ENCODE data around the gene DCAF6. TPM values are rescaled to one million over a fixed set of nuclear protein-coding genes. Genes with fewer than 3 reads are reported as not detected.

Gene DCAF6
- total RNA-seq, 2 donors from 2014 or later: 47.2 to 76.7 TPM

GRCh38 chr1:167909691-167910180 lies 26.7 kb upstream of the DCAF6 start:
- Histone ChIP-seq H3K9me3 (no peaks in the 10 kb centered on the region), H3K36me3 (peaks cover 5% of the 10 kb centered on the region), H3K27ac (no peak overlapping the region), H3K4me1 (ENCODE audit: control insufficient read depth in 1 of 2, low read depth in 2 of 2) (peaks cover 17 to 22% of the 10 kb centered on the region in 2 donors), H3K27me3 (replicated peaks; ENCODE audit: insufficient read depth) (no peaks in the 10 kb centered on the region), H3K4me3 (no peak overlapping the region)
- TF ChIP-seq CTCF (IDR thresholded peaks at IDR 0.05): no peak
- no peak for DNase-seq (ENCODE audit: low spot score)
- no peak for ATAC-seq (ENCODE audit: insufficient number of reproducible peaks, low FRiP score, low read depth)

- H3K27ac ChIP-seq: peak overlapping the region in 1 of 2 donors; percentile 44
- no peak for TF ChIP-seq CTCF (IDR thresholded peaks at IDR 0.05)
- H3K4me1 ChIP-seq (ENCODE audit: control insufficient read depth in 1 of 2, low read depth in 2 of 2): peaks cover 17 to 22% of the 10 kb centered on the region in 2 donors
- no peak for ATAC-seq (ENCODE audit: insufficient number of reproducible peaks, low FRiP score, low read depth)
- H3K9me3 ChIP-seq: no peaks in the 10 kb centered on the region
- no peak overlapping the region for H3K4me3 ChIP-seq
- no peak for DNase-seq (ENCODE audit: low spot score)
- no peaks in the 10 kb centered on the region for H3K27me3 ChIP-seq (replicated peaks; ENCODE audit: insufficient read depth)
- peaks cover 5% of the 10 kb centered on the region for H3K36me3 ChIP-seq
These were observed 26.0 kb upstream of the DCAF6 start for GRCh38 chr1:167910530-167910929.

GRCh38 chr1:167911413-167911812 lies 25.1 kb upstream of the DCAF6 start:
- TF ChIP-seq CTCF (IDR thresholded peaks at IDR 0.05): no peak
- Histone ChIP-seq H3K9me3 (no peaks in the 10 kb centered on the region), H3K27me3 (replicated peaks; ENCODE audit: insufficient read depth) (no peaks in the 10 kb centered on the region), H3K27ac (peak overlapping the region; percentile 44 to 50), H3K4me3 (peak overlapping the region; percentile 52), H3K4me1 (ENCODE audit: control insufficient read depth in 1 of 2, low read depth in 2 of 2) (peaks cover 17 to 22% of the 10 kb centered on the region in 2 donors), H3K36me3 (peaks cover 5% of the 10 kb centered on the region)
- no peak for DNase-seq (ENCODE audit: low spot score)
- no peak for ATAC-seq (ENCODE audit: insufficient number of reproducible peaks, low FRiP score, low read depth)

- Histone ChIP-seq H3K27ac (no peak overlapping the region), H3K4me3 (no peak overlapping the region), H3K27me3 (replicated peaks; ENCODE audit: insufficient read depth) (no peaks in the 10 kb centered on the region), H3K36me3 (peaks cover 5% of the 10 kb centered on the region), H3K4me1 (ENCODE audit: control insufficient read depth in 1 of 2, low read depth in 2 of 2) (peaks cover 17 to 22% of the 10 kb centered on the region in 2 donors), H3K9me3 (no peaks in the 10 kb centered on the region)
- ATAC-seq (ENCODE audit: insufficient number of reproducible peaks, low FRiP score, low read depth) (no peak), DNase-seq (ENCODE audit: low spot score) (no peak)
- TF ChIP-seq CTCF (IDR thresholded peaks at IDR 0.05): no peak
These were observed 24.2 kb upstream of the DCAF6 start for GRCh38 chr1:167912294-167912693.

- DNase-seq (ENCODE audit: low spot score) (no peak), ATAC-seq (ENCODE audit: insufficient number of reproducible peaks, low FRiP score, low read depth) (no peak)
- H3K4me1 ChIP-seq (ENCODE audit: control insufficient read depth in 1 of 2, low read depth in 2 of 2): peaks cover 17 to 22% of the 10 kb centered on the region in 2 donors
- H3K27me3 ChIP-seq (replicated peaks; ENCODE audit: insufficient read depth): no peaks in the 10 kb centered on the region
- no peak for TF ChIP-seq CTCF (IDR thresholded peaks at IDR 0.05)
- no peak within 1 kb of the TSS for H3K4me3 ChIP-seq
- no peak within 1 kb of the TSS for H3K27ac ChIP-seq
- H3K36me3 ChIP-seq: peaks cover 5% of the 10 kb centered on the region
- no peaks in the 10 kb centered on the region for H3K9me3 ChIP-seq
These were observed 22.5 kb upstream of the DCAF6 start, which contains the start of gene ADCY10 for GRCh38 chr1:167913895-167914496. Gene ADCY10 (minus strand): TSS chr1:167914134. CDS start chr1:167905140, 8,994 bp downstream.

Measured in thoracic aorta (tissue), 2 donors.